ENCODE measurements around the gene PARVA.

The PARVA gene

DNA sequence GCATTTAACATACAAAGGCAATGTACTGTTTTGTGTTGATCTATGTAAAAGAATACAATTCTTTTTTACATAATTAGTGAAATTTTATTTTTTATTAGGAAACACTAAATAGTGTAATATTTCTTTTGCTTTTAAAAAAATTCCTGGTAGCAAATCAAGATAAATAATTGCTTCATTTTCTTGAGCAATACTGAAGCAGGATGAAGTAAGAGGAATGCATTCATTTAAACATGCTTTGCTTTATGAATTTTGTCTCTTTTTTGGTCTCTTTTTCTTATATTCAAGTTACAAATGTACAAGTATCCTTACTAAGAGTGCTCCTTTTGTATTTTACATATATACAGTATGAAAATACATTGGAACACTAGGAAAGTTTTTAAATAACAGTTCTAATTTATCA lies 152.4 kb downstream of the PARVA start:
- TF ChIP-seq, protein P1, sequence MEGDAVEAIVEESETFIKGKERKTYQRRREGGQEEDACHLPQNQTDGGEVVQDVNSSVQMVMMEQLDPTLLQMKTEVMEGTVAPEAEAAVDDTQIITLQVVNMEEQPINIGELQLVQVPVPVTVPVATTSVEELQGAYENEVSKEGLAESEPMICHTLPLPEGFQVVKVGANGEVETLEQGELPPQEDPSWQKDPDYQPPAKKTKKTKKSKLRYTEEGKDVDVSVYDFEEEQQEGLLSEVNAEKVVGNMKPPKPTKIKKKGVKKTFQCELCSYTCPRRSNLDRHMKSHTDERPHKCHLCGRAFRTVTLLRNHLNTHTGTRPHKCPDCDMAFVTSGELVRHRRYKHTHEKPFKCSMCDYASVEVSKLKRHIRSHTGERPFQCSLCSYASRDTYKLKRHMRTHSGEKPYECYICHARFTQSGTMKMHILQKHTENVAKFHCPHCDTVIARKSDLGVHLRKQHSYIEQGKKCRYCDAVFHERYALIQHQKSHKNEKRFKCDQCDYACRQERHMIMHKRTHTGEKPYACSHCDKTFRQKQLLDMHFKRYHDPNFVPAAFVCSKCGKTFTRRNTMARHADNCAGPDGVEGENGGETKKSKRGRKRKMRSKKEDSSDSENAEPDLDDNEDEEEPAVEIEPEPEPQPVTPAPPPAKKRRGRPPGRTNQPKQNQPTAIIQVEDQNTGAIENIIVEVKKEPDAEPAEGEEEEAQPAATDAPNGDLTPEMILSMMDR (IDR thresholded peaks at IDR 0.05; ENCODE audit: insufficient read depth, low read depth, low read length, missing control alignments), result no peak
- no peak for DNase-seq (ENCODE audit: low read depth)
- no peak overlapping the region for H3K4me3 ChIP-seq (ENCODE audit: low read length)

DNA sequence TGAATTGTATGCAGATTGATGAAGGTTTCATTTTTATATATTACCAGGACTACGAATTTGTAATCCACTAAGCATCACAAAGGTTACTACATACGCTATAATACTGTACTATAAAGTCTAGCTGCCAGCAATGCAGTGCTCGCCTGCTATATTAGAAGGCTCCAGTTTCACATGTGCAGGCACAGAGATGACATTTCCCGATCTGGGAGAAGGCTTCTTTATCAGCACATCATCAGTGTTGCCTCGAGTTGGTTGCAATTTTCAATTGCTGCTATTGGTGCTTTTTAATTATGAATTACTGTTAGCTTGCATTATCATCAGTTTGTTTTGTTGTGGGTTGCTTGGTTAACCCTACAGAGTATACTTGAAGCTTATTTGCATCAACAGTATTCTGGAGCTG lies 153.6 kb downstream of the PARVA start:
- no peak for DNase-seq (ENCODE audit: low read depth)
- TF ChIP-seq, protein P1 (IDR thresholded peaks at IDR 0.05; ENCODE audit: insufficient read depth, low read depth, low read length, missing control alignments), result no peak
- no peak overlapping the region for H3K4me3 ChIP-seq (ENCODE audit: low read length)

DNA sequence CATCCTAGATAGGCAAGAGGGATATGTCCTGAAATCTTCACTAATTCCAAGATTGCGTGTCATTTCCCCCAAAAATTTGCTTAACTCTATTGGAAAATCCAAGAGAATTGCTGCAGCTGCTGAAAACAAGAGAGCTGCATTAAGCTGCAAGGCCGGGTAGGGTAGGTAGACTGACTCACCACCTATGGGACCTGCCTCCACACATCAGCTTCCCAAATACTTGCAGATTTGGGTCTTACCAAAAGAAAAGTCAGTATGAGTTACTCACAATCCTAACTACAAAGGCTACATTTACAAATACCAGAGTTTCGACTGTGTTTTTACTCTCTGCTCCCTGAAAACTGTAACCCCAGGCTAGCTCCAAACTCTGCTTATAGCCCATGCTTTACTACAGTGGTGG lies 154.3 kb downstream of the PARVA start:
- TF ChIP-seq, protein P1 (IDR thresholded peaks at IDR 0.05; ENCODE audit: insufficient read depth, low read depth, low read length, missing control alignments), result no peak
- peak; percentile 70 for DNase-seq (ENCODE audit: low read depth)
- H3K4me3 ChIP-seq (ENCODE audit: low read length), result no peak overlapping the region

DNA sequence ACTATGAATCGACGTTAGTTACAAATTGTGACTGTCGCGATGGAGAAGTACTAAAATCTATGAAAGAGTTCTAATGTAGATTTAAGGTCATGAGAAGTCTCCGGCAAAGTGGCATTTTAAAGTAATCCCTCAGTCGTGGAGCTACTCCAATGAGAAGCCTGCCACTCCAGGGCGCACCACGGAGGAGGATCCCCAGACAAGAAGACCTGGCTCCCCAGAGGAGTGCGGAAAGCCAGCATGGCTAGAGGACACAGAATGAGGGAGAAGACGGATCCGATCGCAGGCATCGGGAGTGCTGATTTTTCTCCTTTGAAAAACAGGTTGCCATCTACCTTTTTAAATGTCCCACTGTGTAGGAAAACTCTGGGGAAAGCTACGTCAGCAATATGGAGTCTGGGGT lies 155.2 kb downstream of the PARVA start:
- no peak for DNase-seq (ENCODE audit: low read depth)
- TF ChIP-seq, protein P1 (IDR thresholded peaks at IDR 0.05; ENCODE audit: insufficient read depth, low read depth, low read length, missing control alignments), result no peak
- no peak overlapping the region for H3K4me3 ChIP-seq (ENCODE audit: low read length)

DNA sequence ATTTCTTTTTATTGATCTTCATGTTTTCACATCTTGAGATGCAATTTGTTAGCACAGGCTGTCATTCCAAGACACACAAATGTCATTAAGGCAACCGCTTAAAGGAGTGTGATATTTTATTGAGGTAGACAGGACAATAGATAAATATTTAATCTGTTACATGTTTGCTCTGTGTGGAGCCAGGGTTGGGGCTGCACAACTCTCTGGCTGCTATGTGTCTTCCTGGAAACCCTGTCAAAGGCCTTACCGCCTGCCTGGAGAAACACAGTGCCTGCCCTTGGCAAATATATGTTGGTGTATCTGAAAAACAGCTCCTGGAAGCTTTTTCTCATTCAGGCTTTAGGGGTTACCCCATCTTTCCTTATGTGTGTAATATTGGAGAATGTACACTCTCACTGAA lies 157.2 kb downstream of the PARVA start:
- no peak overlapping the region for H3K4me3 ChIP-seq (ENCODE audit: low read length)
- TF ChIP-seq, protein P1 (IDR thresholded peaks at IDR 0.05; ENCODE audit: insufficient read depth, low read depth, low read length, missing control alignments), result no peak
- no peak for DNase-seq (ENCODE audit: low read depth)

DNA sequence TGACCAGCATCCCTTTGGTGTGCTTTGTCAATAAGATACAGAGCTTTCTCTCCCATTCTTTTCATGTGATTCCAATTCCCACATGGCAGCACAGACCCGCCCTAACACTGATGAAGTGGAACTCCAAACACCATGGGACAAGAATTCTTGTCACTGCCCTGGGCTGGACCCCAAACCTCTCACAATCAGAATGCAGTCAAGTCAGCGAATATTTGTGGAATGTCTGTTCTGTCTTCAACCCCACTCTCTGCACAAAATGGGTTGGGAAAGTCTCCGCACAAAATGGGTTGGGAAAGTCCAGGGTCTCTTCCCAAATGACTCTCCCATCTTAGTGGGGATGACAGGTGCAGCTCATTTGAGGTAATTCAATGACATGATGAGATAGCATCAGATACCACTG lies 157.9 kb downstream of the PARVA start:
- TF ChIP-seq, protein P1 (IDR thresholded peaks at IDR 0.05; ENCODE audit: insufficient read depth, low read depth, low read length, missing control alignments), result no peak
- no peak overlapping the region for H3K4me3 ChIP-seq (ENCODE audit: low read length)
- DNase-seq (ENCODE audit: low read depth), result no peak

DNA sequence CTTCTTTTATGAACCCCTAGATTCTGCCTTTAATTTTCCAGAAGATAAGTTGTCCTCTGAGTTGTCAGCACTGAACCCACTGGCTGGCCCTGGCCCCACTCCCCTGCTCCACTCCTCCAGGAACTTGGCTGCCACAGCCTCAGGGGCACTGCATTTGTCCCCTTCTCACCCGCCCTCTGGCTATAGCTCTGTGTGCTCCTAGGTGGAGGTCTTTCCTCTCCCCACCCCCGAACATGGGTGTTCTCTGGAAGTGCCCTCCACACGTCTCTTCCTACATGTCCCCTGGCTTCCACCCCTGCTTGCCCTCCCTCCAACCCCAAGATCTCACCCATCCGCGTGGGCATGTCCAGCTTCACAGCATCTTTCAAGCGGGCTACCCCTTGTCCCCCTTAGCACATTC lies 159.2 kb downstream of the PARVA start:
- H3K4me3 ChIP-seq (ENCODE audit: low read length), result no peak overlapping the region
- TF ChIP-seq, protein P1 (IDR thresholded peaks at IDR 0.05; ENCODE audit: insufficient read depth, low read depth, low read length, missing control alignments), result no peak
- no peak for DNase-seq (ENCODE audit: low read depth)
